Fibroblast of lung (primary cell): ENCODE data around the gene SIGMAR1. TPM values are rescaled to one million over a fixed set of nuclear protein-coding genes. Genes with fewer than 3 reads are reported as not detected.

Experiments
- DNase-seq, 2 donors: peaks; one replicate each; pipeline versions ENCODE4 v3.0.0 to v3.0.0-alpha.2; 2010; ENCODE audit warnings: low read depth in 2 of 2
- H2AFZ ChIP-seq: 2 replicates; pipeline ENCODE4 v1.5.1; 2012; ENCODE audit warnings: low read length, control low read depth, inconsistent platforms
- H3K27ac ChIP-seq: 2 replicates; pipeline ENCODE4 v1.5.1; 2011; ENCODE audit warnings: low read length, control low read depth; ENCODE audit not compliant: insufficient read depth
- H3K27me3 ChIP-seq: 2 replicates; pipeline ENCODE4 v1.5.1; 2011; ENCODE audit warnings: mild to moderate bottlenecking, low read length; ENCODE audit not compliant: control insufficient read depth, insufficient read depth
- H3K36me3 ChIP-seq: 2 replicates; pipeline ENCODE4 v1.5.1; 2011; ENCODE audit warnings: low read length; ENCODE audit not compliant: control insufficient read depth, insufficient read depth
- H3K4me1 ChIP-seq: 2 replicates; pipeline ENCODE4 v1.5.1; 2011; ENCODE audit warnings: low read length; ENCODE audit not compliant: control insufficient read depth, insufficient read depth; ENCODE audit errors: extremely low read depth
- H3K4me2 ChIP-seq: 2 replicates; pipeline ENCODE4 v1.5.1; 2011; ENCODE audit warnings: low read length, control low read depth; ENCODE audit not compliant: insufficient read depth; ENCODE audit errors: extremely low read depth
- H3K4me3 ChIP-seq, 4 experiments: fragments of 200-600 bp in 1 of 4; sonication (generic) in 1 of 4; replicated peaks in 1 of 4; 2 replicates each; pipeline ENCODE4 v1.5.1; 2011 to 2016; ENCODE audit warnings: low read length in 4 of 4, low read depth in 3 of 4, mild to moderate bottlenecking in 3 of 4, control low read depth in 2 of 4, inconsistent platforms in 1 of 4, mixed read lengths in 1 of 4; ENCODE audit not compliant: insufficient read depth in 1 of 4; ENCODE audit errors: control extremely low read depth in 1 of 4
- H3K79me2 ChIP-seq: 2 replicates; pipeline ENCODE4 v1.5.1; 2012; ENCODE audit warnings: mild to moderate bottlenecking, low read length, inconsistent platforms; ENCODE audit not compliant: control insufficient read depth, insufficient read depth
- H3K9ac ChIP-seq: 2 replicates; pipeline ENCODE4 v1.5.1; 2011; ENCODE audit warnings: mild to moderate bottlenecking, low read length, control low read depth; ENCODE audit not compliant: insufficient read depth
- H3K9me3 ChIP-seq: 2 replicates; pipeline ENCODE4 v1.5.1; 2012; ENCODE audit warnings: low read depth, low read length; ENCODE audit not compliant: control insufficient read depth, insufficient read depth
- H4K20me1 ChIP-seq: 2 replicates; pipeline ENCODE4 v1.5.1; 2011; ENCODE audit warnings: low read length; ENCODE audit not compliant: control insufficient read depth, insufficient read depth; ENCODE audit errors: extremely low read depth
- CTCF ChIP-seq, 2 donors: IDR thresholded peaks in 1 of 2; conservative IDR thresholded peaks in 1 of 2; 1 replicate in 1 of 2; 2 replicates in 1 of 2; pipeline ENCODE4 v1.5.1; 2011 to 2012; ENCODE audit warnings: low read length in 2 of 2, control low read depth in 1 of 2, inconsistent platforms in 1 of 2, low read depth in 1 of 2, mild to moderate bottlenecking in 1 of 2
- EZH2 ChIP-seq: IDR thresholded peaks from 2 replicates; pipeline ENCODE4 v1.5.1; 2012; ENCODE audit warnings: low read length, control low read depth, mild to moderate bottlenecking; ENCODE audit errors: missing control alignments
- polyA plus RNA-seq, 2 donors: library from polyadenylated mRNA; depleted of rRNA in 1 of 2; stranded (reverse) in 1 of 2; unstranded in 1 of 2; fragments of >200 nt; gene quantifications; 2 replicates each; pipeline ENCODE4 v1.2.1, GENCODE V29; 2011 to 2012; ENCODE audit warnings: missing spikeins in 1 of 2
- total RNA-seq: library from RNA; depleted of rRNA; stranded (reverse); fragments of >200 nt; gene quantifications from 2 replicates; pipeline ENCODE4 v1.2.1, GENCODE V29; 2014

Gene SIGMAR1
- total and polyA plus RNA-seq, 2 donors (not counting 1 experiment from before 2014, with no cell fraction given), result 52.5 to 61.2 TPM

GRCh38 chr9:34606190-34606589 is 31.4 kb downstream of the SIGMAR1 start:
- Histone ChIP-seq H4K20me1 (peaks cover 2% of the 10 kb centered on the region), H3K36me3 (no peaks in the 10 kb centered on the region), H3K27ac (no peak overlapping the region), H3K79me2 (no peaks in the 10 kb centered on the region), H3K9ac (no peak overlapping the region), H3K4me3 (no peak overlapping the region), H2AFZ (no peak overlapping the region), H3K9me3 (no peaks in the 10 kb centered on the region), H3K4me2 (no peak overlapping the region), H3K27me3 (peaks cover 7% of the 10 kb centered on the region), H3K4me1 (no peaks in the 10 kb centered on the region)
- no peak for DNase-seq
- no peak for TF ChIP-seq EZH2
- no peak for TF ChIP-seq CTCF (conservative IDR thresholded peaks at IDR 0.05 in 1 of 2, IDR thresholded peaks at IDR 0.05 in 1 of 2; ENCODE audit: low read depth in 1 of 2, low read length in 2 of 2)

GRCh38 chr9:34603610-34604231 is 33.9 kb downstream of the SIGMAR1 start:
- TF ChIP-seq EZH2 (no peak), CTCF (conservative IDR thresholded peaks at IDR 0.05 in 1 of 2, IDR thresholded peaks at IDR 0.05 in 1 of 2; ENCODE audit: low read depth in 1 of 2, low read length in 2 of 2) (peak; percentile 87 to 94)

GRCh38 chr9:34601937-34602573 is 35.5 kb downstream of the SIGMAR1 start:
- DNase-seq, result no peak
- no peak overlapping the region for H3K9ac ChIP-seq
- peaks cover 9% of the 10 kb centered on the region for H3K27me3 ChIP-seq
- no peaks in the 10 kb centered on the region for H3K36me3 ChIP-seq
- no peak overlapping the region for H2AFZ ChIP-seq
- peaks cover 2% of the 10 kb centered on the region for H4K20me1 ChIP-seq
- H3K27ac ChIP-seq, result no peak overlapping the region
- TF ChIP-seq EZH2 (no peak), CTCF (conservative IDR thresholded peaks at IDR 0.05 in 1 of 2, IDR thresholded peaks at IDR 0.05 in 1 of 2; ENCODE audit: low read depth in 1 of 2, low read length in 2 of 2) (no peak)
- no peaks in the 10 kb centered on the region for H3K4me1 ChIP-seq
- no peaks in the 10 kb centered on the region for H3K79me2 ChIP-seq
- H3K9me3 ChIP-seq, result no peaks in the 10 kb centered on the region
- H3K4me2 ChIP-seq, result no peak overlapping the region
- no peak overlapping the region for H3K4me3 ChIP-seq

More at GRCh38 chr9:34603610-34604231, 33.9 kb downstream of the SIGMAR1 start:
- no peak overlapping the region for H3K9ac ChIP-seq
- no peak overlapping the region for H3K27ac ChIP-seq
- DNase-seq, result peak; percentile 50 to 71
- H3K4me3 ChIP-seq, result no peak overlapping the region
- peaks cover 2% of the 10 kb centered on the region for H4K20me1 ChIP-seq
- H2AFZ ChIP-seq, result no peak overlapping the region
- no peaks in the 10 kb centered on the region for H3K9me3 ChIP-seq
- H3K4me2 ChIP-seq, result no peak overlapping the region
- H3K36me3 ChIP-seq, result no peaks in the 10 kb centered on the region
- no peaks in the 10 kb centered on the region for H3K4me1 ChIP-seq
- H3K79me2 ChIP-seq, result no peaks in the 10 kb centered on the region
- peaks cover 9% of the 10 kb centered on the region for H3K27me3 ChIP-seq
